HG03342 (cell line): ENCODE data around the gene SLC29A1.

Experiments
- ATAC-seq: cut with Tn5 transposase; IDR thresholded peaks from one replicate; pipeline ENCODE4 v1.9.1; 2021; ENCODE audit warnings: mild to moderate bottlenecking, moderate library complexity; ENCODE audit not compliant: unreplicated experiment

The SLC29A1 gene

GRCh38 chr6:44251576-44252524 lies 28.5 kb downstream of the SLC29A1 start:
- ATAC-seq, result no peak

GRCh38 chr6:44253307-44254101 lies 30.1 kb downstream of the SLC29A1 start:
- no peak for ATAC-seq

- no peak for ATAC-seq
These were observed 31.1 kb downstream of the SLC29A1 start for GRCh38 chr6:44254191-44255104.

- ATAC-seq, result no peak
These were observed 31.9 kb downstream of the SLC29A1 start for GRCh38 chr6:44255105-44255808.

- ATAC-seq, result no peak
These were observed 32.7 kb downstream of the SLC29A1 start for GRCh38 chr6:44255871-44256774.

- ATAC-seq, result no peak
These were observed 33.3 kb downstream of the SLC29A1 start for GRCh38 chr6:44256775-44257024.

GRCh38 chr6:44257025-44257752 lies 33.8 kb downstream of the SLC29A1 start, which contains the start of gene SLC35B2:
SLC35B2 (minus strand) TSS chr6:44257528; CDS start chr6:44257410, 118 bp downstream.
- ATAC-seq, result peak; percentile 44

- ATAC-seq, result peak; percentile 16
These were observed 34.4 kb downstream of the SLC29A1 start for GRCh38 chr6:44257753-44258324.

GRCh38 chr6:44258325-44258863 lies 35.0 kb downstream of the SLC29A1 start:
- no peak for ATAC-seq

- no peak for ATAC-seq
These were observed 35.5 kb downstream of the SLC29A1 start for GRCh38 chr6:44258921-44259320.

GRCh38 chr6:44260011-44260410 lies 36.6 kb downstream of the SLC29A1 start:
- ATAC-seq, result no peak

GRCh38 chr6:44260451-44261297 lies 37.3 kb downstream of the SLC29A1 start:
- no peak for ATAC-seq

GRCh38 chr6:44261581-44261980 lies 38.2 kb downstream of the SLC29A1 start:
- ATAC-seq, result no peak

- ATAC-seq, result no peak
These were observed 39.3 kb downstream of the SLC29A1 start for GRCh38 chr6:44262467-44263353.

GRCh38 chr6:44263354-44264100 lies 40.1 kb downstream of the SLC29A1 start:
- peak; percentile 24 for ATAC-seq
